GM12878 (cell line): ENCODE measurements around the gene PTPRM. TPM values are rescaled to one million over a fixed set of nuclear protein-coding genes. Genes with fewer than 3 reads are reported as not detected.

ENCODE experiments used
- CEBPB ChIP-seq, 2 experiments: fragments of 150-350 bp in 1 of 2; IDR thresholded peaks; 2 replicates each; pipeline ENCODE4 v1.6.1; 2012 to 2014; ENCODE audit warnings: low read depth in 2 of 2, low read length in 2 of 2, borderline replicate concordance in 1 of 2, inconsistent platforms in 1 of 2
- HDAC6 ChIP-seq: fragments of 200-600 bp; sonication (generic); IDR thresholded peaks from one replicate; pipeline ENCODE4 v1.8.0; 2017; ENCODE audit warnings: antibody characterized with exemption; ENCODE audit not compliant: unreplicated experiment
- KAT2A ChIP-seq: conservative IDR thresholded peaks from 2 replicates; pipeline ENCODE4 v1.6.1; 2011; ENCODE audit warnings: low read depth, low read length; ENCODE audit not compliant: control insufficient read depth
- POLR2A ChIP-seq: IDR thresholded peaks from 2 replicates; pipeline ENCODE4 v1.6.1; 2011; ENCODE audit warnings: low read depth, mild to moderate bottlenecking, low read length
- POLR2AphosphoS5 ChIP-seq: IDR thresholded peaks from 2 replicates; pipeline ENCODE4 v1.6.1; 2011; ENCODE audit warnings: mild to moderate bottlenecking, low read length, inconsistent platforms
- SPI1 ChIP-seq: IDR thresholded peaks from 2 replicates; pipeline ENCODE4 v1.6.1; 2011; ENCODE audit warnings: low read depth, mild to moderate bottlenecking, low read length, moderate library complexity, borderline replicate concordance; ENCODE audit not compliant: insufficient read depth
- polyA plus RNA-seq, 11 experiments: library from polyadenylated mRNA; depleted of rRNA in 4 of 11; unstranded in 6 of 11; stranded (reverse) in 5 of 11; fragments of >200 nt; fragmentation: Nextera tagmentation in 4 of 11; fragmentation: Illumina TruSeq in 1 of 11; extraction: Ambion mirVana in 4 of 11; extraction: Trizol in 1 of 11; gene quantifications; 1 replicate in 1 of 11; 2 replicates in 10 of 11; pipeline versions ENCODE4 v1.2.1 to v1.2.3, GENCODE V29; 2011 to 2016; ENCODE audit warnings: inconsistent platforms in 2 of 11, missing spikeins in 2 of 11, low read depth in 1 of 11
- total RNA-seq, 4 experiments: library from RNA; depleted of rRNA in 3 of 4; stranded (reverse); fragments of >200 nt in 3 of 4; fragmentation: Illumina TruSeq in 1 of 4; extraction: Trizol in 1 of 4; gene quantifications; 2 replicates each; pipeline versions ENCODE4 v1.2.1 to v1.2.3, GENCODE V29; 2013 to 2021
- TF ChIP-seq, protein P1 (sequence below): fragments of 450-650 bp; formaldehyde crosslinking; IDR thresholded peaks from 2 replicates; pipeline ENCODE4 v1.4.0; 2022; ENCODE audit warnings: mild to moderate bottlenecking, moderate library complexity
- TF ChIP-seq, protein P2 (sequence below): fragments of 450-650 bp; IDR thresholded peaks from 2 replicates; pipeline ENCODE4 v1.6.1; 2017; ENCODE audit warnings: mild to moderate bottlenecking, low read depth, inconsistent platforms; ENCODE audit not compliant: poor library complexity, severe bottlenecking
- TF ChIP-seq, protein P3 (sequence below): IDR thresholded peaks from 2 replicates; pipeline ENCODE4 v1.6.1; 2012; ENCODE audit warnings: low read depth, low read length, improper control_type of control experiment
- TF ChIP-seq, protein P4 (sequence below): fragments of 450-650 bp; formaldehyde crosslinking; IDR thresholded peaks from 2 replicates; pipeline ENCODE4 v1.5.0; 2022; ENCODE audit warnings: mild to moderate bottlenecking, missing genetic modification characterization

PTPRM gene
- total and polyA plus RNA-seq, 10 of the 15 experiments (the other 5 are each of a cell fraction or from before 2014, with no cell fraction given), result 0.07 to 22.6 (median 0.60) TPM

DNA sequence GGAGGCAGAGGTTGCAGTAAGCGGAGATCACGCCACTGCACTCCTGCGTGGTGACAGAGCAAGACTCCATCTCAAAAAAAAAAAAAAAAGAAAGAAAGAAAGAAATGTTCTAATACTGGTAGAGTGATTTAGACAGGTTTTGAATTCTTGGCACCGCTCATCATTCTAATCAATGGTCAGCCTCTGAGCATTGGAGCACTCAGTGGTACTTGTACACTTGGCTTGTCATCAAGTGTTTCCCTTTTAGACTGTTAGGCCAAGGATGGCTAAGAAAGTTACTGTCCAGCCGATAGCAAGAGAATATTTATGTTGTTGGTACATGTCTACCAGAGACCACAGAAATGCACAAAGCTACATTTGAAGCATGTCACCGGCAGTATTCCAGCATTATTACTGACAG is 598.0 kb downstream of the PTPRM start (continued):
- TF ChIP-seq, protein P1, sequence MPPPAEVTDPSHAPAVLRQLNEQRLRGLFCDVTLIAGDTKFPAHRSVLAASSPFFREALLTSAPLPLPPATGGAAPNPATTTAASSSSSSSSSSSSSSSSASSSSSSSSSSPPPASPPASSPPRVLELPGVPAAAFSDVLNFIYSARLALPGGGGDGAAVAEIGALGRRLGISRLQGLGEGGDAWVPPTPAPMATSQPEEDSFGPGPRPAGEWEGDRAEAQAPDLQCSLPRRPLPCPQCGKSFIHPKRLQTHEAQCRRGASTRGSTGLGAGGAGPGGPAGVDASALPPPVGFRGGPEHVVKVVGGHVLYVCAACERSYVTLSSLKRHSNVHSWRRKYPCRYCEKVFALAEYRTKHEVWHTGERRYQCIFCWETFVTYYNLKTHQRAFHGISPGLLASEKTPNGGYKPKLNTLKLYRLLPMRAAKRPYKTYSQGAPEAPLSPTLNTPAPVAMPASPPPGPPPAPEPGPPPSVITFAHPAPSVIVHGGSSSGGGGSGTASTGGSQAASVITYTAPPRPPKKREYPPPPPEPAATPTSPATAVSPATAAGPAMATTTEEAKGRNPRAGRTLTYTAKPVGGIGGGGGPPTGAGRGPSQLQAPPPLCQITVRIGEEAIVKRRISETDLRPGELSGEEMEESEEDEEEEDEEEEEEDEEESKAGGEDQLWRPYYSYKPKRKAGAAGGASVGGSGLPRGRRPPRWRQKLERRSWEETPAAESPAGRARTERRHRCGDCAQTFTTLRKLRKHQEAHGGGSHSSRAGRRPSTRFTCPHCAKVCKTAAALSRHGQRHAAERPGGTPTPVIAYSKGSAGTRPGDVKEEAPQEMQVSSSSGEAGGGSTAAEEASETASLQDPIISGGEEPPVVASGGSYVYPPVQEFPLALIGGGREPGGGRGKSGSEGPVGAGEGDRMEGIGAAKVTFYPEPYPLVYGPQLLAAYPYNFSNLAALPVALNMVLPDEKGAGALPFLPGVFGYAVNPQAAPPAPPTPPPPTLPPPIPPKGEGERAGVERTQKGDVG (CRISPR knock-in tag), result no peak
- TF ChIP-seq POLR2AphosphoS5, result no peak
- no peak for TF ChIP-seq CEBPB (IDR thresholded peaks at IDR 0.05; ENCODE audit: borderline replicate concordance in 1 of 2, low read depth in 2 of 2, low read length in 2 of 2)
- TF ChIP-seq HDAC6, result no peak
- no peak for TF ChIP-seq KAT2A
- TF ChIP-seq, protein P2, sequence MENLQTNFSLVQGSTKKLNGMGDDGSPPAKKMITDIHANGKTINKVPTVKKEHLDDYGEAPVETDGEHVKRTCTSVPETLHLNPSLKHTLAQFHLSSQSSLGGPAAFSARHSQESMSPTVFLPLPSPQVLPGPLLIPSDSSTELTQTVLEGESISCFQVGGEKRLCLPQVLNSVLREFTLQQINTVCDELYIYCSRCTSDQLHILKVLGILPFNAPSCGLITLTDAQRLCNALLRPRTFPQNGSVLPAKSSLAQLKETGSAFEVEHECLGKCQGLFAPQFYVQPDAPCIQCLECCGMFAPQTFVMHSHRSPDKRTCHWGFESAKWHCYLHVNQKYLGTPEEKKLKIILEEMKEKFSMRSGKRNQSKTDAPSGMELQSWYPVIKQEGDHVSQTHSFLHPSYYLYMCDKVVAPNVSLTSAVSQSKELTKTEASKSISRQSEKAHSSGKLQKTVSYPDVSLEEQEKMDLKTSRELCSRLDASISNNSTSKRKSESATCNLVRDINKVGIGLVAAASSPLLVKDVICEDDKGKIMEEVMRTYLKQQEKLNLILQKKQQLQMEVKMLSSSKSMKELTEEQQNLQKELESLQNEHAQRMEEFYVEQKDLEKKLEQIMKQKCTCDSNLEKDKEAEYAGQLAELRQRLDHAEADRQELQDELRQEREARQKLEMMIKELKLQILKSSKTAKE, result no peak
- TF ChIP-seq SPI1, result no peak
- TF ChIP-seq, protein P3, sequence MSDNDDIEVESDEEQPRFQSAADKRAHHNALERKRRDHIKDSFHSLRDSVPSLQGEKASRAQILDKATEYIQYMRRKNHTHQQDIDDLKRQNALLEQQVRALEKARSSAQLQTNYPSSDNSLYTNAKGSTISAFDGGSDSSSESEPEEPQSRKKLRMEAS, result no peak
- TF ChIP-seq POLR2A, result no peak
- TF ChIP-seq, protein P4, sequence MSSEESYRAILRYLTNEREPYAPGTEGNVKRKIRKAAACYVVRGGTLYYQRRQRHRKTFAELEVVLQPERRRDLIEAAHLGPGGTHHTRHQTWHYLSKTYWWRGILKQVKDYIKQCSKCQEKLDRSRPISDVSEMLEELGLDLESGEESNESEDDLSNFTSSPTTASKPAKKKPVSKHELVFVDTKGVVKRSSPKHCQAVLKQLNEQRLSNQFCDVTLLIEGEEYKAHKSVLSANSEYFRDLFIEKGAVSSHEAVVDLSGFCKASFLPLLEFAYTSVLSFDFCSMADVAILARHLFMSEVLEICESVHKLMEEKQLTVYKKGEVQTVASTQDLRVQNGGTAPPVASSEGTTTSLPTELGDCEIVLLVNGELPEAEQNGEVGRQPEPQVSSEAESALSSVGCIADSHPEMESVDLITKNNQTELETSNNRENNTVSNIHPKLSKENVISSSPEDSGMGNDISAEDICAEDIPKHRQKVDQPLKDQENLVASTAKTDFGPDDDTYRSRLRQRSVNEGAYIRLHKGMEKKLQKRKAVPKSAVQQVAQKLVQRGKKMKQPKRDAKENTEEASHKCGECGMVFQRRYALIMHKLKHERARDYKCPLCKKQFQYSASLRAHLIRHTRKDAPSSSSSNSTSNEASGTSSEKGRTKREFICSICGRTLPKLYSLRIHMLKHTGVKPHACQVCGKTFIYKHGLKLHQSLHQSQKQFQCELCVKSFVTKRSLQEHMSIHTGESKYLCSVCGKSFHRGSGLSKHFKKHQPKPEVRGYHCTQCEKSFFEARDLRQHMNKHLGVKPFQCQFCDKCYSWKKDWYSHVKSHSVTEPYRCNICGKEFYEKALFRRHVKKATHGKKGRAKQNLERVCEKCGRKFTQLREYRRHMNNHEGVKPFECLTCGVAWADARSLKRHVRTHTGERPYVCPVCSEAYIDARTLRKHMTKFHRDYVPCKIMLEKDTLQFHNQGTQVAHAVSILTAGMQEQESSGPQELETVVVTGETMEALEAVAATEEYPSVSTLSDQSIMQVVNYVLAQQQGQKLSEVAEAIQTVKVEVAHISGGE (CRISPR knock-in tag), result no peak
